Duodenal mucosa (tissue), 2 donors: Measurements from ENCODE around the gene LGMN.

Experiments used
- H3K27ac ChIP-seq: one replicate; pipeline ENCODE4 v1.7.0; 2013; ENCODE audit warnings: low read depth, low read length
- H3K27me3 ChIP-seq, 2 donors: one replicate each; pipeline ENCODE4 v1.7.0; 2013; ENCODE audit warnings: low read length in 2 of 2, control low read depth in 1 of 2; ENCODE audit not compliant: insufficient read depth in 2 of 2, control insufficient read depth in 1 of 2
- H3K36me3 ChIP-seq, 2 donors: one replicate each; pipeline ENCODE4 v1.7.0; 2013; ENCODE audit warnings: low read length in 2 of 2, control low read depth in 1 of 2; ENCODE audit not compliant: insufficient read depth in 2 of 2, control insufficient read depth in 1 of 2
- H3K4me1 ChIP-seq, 2 donors: one replicate each; pipeline ENCODE4 v1.7.0; 2013; ENCODE audit warnings: low read length in 2 of 2, control low read depth in 1 of 2; ENCODE audit not compliant: insufficient read depth in 2 of 2, control insufficient read depth in 1 of 2
- H3K4me3 ChIP-seq, 2 donors: one replicate each; pipeline ENCODE4 v1.7.0; 2013; ENCODE audit warnings: low read length in 2 of 2, low read depth in 1 of 2
- H3K9ac ChIP-seq, 2 donors: one replicate each; pipeline ENCODE4 v1.7.0; 2013; ENCODE audit warnings: low read length in 2 of 2, low read depth in 1 of 2
- H3K9me3 ChIP-seq, 2 donors: one replicate each; pipeline ENCODE4 v1.7.0; 2013; ENCODE audit warnings: low read length in 2 of 2, control low read depth in 1 of 2; ENCODE audit not compliant: control insufficient read depth in 1 of 2

LGMN gene

DNA sequence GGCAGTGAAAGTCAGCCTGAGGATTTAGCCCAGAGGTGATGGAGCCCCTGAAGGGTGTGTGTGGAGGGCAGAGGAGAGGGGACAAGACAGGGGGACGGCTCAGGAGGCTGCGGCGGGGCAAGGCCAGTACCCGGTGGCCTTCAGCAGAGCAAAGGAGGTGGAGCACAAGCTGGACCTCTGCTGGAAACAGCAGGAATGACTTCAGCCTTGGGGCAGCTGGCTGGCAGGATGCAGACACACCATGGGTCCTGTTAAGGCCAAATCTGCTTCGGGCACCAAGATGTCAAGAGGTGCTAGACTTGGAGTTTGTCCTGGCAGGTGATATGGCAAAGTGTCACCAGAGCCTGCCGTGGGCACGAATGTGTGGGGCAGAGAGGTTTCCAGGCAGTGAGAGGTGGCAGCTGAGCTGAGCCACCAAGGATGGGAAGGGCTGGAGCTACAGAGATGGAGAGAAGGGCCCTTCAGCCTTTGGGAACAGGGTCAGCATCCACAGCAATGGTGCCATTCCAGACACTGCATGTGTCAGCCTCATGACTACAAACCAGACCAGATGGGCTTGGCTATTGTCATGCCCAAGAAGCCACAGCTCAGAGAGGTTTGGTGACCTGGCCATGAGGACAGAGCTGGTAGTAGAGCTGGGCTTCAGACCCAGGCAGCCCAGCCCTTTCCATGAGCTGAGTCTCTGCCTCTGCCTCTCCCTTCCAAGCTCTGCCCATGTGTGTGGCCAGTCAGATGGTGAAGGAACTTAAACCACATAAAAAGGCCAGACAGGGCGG lies 91.9 kb downstream of the LGMN start:
- H3K27ac ChIP-seq: no peak overlapping the region
- H3K4me1 ChIP-seq: peaks cover 0 to 10% of the 10 kb centered on the region in 2 donors
- H3K9ac ChIP-seq: no peak overlapping the region
- no peaks in the 10 kb centered on the region for H3K9me3 ChIP-seq
- H3K27me3 ChIP-seq: no peaks in the 10 kb centered on the region
- H3K36me3 ChIP-seq: peaks cover 3 to 53% of the 10 kb centered on the region in 2 donors
- H3K4me3 ChIP-seq: no peak overlapping the region

GRCh38 chr14:92655419-92656201 lies 92.8 kb downstream of the LGMN start:
- H3K9ac ChIP-seq: peak overlapping the region in 1 of 2 donors; percentile 48
- H3K36me3 ChIP-seq: peaks cover 3 to 47% of the 10 kb centered on the region in 2 donors
- H3K27me3 ChIP-seq: no peaks in the 10 kb centered on the region
- no peak overlapping the region for H3K4me3 ChIP-seq
- peaks cover 5 to 16% of the 10 kb centered on the region in 2 donors for H3K4me1 ChIP-seq
- H3K9me3 ChIP-seq: no peaks in the 10 kb centered on the region
- no peak overlapping the region for H3K27ac ChIP-seq

- Histone ChIP-seq H3K27ac (no peak overlapping the region), H3K9me3 (no peaks in the 10 kb centered on the region), H3K9ac (no peak overlapping the region), H3K4me3 (peak overlapping the region; percentile 3 to 36), H3K4me1 (peaks cover 11 to 20% of the 10 kb centered on the region in 2 donors), H3K36me3 (peaks cover 3 to 41% of the 10 kb centered on the region in 2 donors), H3K27me3 (no peaks in the 10 kb centered on the region)
Observed at GRCh38 chr14:92654239-92654901, 94.1 kb downstream of the LGMN start.
